GM19035 (cell line): ENCODE measurements around the gene FOXS1.
"Not testable (repeated sequence)": the region's sequence is repeated elsewhere in the genome, so short reads cannot be mapped to it uniquely, and the experiment has no call there.

Experiments
- ATAC-seq: cut with Tn5 transposase; IDR thresholded peaks from one replicate; pipeline ENCODE4 v1.9.1; 2021; ENCODE audit not compliant: unreplicated experiment

FOXS1 gene

DNA sequence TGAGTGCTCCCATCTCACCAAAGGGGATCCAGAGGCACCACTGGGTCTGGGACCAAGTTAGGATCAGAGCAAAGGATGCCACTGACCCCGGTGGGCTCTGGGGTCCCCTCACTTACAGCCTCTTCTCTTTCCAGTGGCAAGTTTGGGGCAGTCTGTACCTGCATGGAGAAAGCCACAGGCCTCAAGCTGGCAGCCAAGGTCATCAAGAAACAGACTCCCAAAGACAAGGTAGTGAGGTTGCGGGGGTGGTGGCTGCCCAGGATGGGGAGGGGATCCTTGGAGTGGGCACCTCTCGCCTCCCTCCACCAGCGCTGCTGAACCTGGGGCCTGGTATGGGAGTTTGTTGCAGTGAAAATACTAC lies 21.3 kb downstream of the FOXS1 start:
- ATAC-seq: no peak

GRCh38 chr20:31823360-31824124 lies 21.9 kb downstream of the FOXS1 start:
- ATAC-seq: no peak

GRCh38 chr20:31822421-31823330 lies 22.7 kb downstream of the FOXS1 start:
- ATAC-seq: peak; percentile 76

DNA sequence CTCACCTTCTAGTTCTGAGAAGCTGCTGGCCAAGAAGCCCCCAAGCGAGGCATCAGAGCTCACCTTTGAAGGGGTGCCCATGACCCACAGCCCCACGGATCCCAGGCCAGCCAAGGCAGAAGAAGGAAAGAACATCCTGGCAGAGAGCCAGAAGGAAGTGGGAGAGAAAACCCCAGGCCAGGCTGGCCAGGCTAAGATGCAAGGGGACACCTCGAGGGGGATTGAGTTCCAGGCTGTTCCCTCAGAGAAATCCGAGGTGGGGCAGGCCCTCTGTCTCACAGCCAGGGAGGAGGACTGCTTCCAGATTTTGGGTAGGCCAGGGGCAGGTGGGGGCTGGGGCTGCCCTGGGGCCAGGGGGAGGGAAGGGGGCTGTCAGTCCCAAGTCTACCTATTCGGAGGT lies 24.0 kb downstream of the FOXS1 start:
- no peak for ATAC-seq

DNA sequence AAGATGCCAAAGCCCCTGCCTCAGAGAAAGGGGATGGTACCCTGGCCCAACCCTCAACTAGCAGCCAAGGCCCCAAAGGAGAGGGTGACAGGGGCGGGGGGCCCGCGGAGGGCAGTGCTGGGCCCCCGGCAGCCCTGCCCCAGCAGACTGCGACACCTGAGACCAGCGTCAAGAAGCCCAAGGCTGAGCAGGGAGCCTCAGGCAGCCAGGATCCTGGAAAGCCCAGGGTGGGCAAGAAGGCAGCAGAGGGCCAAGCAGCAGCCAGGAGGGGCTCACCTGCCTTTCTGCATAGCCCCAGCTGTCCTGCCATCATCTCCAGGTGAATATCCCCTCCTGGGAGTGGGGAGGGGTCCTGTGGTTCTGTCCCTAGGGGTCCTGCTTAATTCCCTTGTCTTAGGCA lies 25.2 kb downstream of the FOXS1 start:
- no peak for ATAC-seq

- ATAC-seq: no peak
These were observed 26.2 kb downstream of the FOXS1 start, which contains the start of gene MYLK2 for GRCh38 chr20:31819083-31819784. TSS of gene MYLK2 (plus strand) at chr20:31819356. CDS start at chr20:31819581, 225 bp downstream.

DNA sequence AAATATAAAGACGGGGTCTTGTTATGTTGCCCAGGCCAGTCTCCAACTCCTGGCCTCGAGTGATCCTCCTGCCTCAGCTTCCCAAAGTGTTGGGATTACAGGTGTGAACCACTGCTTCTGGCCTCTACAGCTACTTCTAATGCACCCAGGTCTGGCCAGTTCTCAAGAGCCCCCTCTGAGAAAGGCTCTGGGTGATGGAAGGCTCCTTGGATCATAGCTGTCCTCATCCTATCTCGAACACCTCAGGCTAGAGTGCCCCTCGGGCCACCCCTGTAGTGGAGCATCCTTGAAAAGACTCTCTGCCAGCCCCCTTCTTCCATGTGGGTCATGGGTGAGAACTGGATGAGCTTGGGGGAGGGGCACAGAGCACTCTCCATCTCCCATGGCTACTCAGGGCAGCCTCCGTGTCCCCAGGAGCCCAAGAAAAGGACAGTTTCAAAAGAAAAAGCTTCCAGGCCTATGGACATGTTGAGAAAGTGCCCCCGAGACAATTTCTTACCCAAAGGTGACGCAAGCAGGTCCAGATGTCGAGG lies 27.0 kb downstream of the FOXS1 start:
- ATAC-seq: no peak

DNA sequence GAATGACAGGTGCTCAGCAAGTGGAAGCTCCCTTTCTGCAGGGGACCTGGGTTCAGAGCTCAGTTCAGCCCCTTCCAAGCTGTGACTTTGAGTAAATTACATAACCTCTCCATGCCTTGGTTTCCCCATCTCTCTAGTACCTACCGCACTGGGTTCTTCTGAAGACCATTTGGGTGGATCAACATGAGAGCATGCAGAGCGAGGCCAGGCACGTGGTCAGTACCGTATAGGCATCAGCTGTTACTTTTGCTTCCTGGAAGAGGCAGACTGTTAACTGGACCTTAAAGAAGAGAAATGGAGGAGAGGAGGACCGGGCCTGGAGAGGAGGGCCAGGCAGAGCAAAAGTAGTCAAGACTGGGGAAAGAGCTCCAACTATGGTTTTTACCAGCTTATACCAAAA lies 27.9 kb downstream of the FOXS1 start:
- no peak for ATAC-seq

DNA sequence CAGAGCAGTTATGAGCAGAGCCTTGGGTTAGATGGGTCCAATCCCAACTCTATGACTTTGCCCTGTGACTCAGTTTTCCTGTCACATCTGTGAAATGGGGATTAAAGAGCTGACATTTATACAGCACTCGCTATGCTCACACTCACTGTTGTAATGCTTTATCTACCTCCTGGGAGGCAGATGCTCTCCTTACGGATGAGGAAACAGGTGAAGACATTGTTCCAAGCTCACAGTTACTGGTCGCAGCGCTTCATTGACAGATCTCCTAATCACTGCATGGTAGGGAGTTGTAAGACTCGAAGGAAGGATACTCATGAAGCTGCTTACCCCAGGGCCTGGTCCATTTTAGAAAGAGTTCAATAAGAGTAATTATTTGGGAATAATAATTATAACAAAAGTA lies 29.2 kb downstream of the FOXS1 start:
- ATAC-seq: no peak

DNA sequence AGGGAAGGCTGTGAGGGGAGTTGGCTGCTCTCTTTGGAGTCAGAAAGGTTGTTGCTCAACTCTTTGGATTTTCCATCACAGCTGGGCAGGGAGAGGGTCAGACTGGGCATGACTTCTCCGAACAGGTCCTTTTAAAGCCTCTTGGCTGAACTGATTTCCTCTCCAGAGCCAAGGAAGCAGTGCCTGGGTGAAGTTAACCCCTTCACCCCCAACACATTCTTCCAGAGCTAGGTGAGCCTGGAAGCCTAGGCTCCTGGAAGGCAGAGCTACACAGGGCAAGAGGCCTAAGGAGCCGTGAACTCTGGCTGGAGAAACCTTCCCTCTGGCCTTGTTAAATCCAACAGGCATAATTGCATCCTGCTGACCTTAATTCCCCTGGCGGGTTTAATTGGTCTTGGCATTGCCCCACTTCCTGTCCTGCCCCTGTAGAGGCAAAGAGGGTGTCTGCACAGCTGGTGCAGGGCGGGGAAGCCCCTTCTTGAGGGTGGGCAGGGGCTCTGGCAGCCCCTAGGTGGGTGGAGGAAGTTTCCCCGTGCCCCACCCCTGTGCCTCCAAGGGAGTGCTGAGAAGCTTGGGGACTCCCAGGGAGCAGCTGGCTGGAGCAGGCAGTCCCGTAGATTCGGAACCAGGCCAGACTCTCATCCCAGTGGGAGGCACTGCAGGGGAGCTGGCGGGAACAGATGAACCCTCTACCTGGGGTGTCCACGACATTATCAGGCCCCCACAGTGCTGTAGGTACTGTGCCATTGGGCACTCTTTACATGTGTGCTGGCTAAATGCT lies 29.8 kb downstream of the FOXS1 start:
- no peak for ATAC-seq

- ATAC-seq: not testable (repeated sequence)
These were observed 31.3 kb downstream of the FOXS1 start for GRCh38 chr20:31814142-31814541.

DNA sequence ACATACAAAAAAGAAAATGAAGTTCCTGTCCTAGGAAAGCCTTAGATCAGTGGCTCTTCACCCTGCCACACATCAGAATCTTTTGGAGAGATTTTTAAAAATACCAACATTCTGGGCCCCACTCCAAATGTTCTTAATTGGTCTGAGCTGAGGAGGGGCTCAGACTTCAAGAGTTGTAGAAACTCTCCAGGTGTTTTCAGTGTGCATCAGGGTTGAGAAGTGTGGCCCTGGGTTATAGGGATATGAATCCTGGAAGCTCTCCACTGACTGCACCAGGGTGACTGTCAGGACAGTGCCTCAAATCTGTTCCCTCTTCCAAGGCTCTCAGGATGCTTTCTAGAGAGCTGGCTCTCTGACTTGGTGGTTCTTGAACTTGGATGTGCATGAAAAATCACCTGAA lies 31.8 kb downstream of the FOXS1 start:
- no peak for ATAC-seq

GRCh38 chr20:31811796-31812728 lies 33.3 kb downstream of the FOXS1 start:
- no peak for ATAC-seq

GRCh38 chr20:31811198-31811597 lies 34.2 kb downstream of the FOXS1 start:
- no peak for ATAC-seq

DNA sequence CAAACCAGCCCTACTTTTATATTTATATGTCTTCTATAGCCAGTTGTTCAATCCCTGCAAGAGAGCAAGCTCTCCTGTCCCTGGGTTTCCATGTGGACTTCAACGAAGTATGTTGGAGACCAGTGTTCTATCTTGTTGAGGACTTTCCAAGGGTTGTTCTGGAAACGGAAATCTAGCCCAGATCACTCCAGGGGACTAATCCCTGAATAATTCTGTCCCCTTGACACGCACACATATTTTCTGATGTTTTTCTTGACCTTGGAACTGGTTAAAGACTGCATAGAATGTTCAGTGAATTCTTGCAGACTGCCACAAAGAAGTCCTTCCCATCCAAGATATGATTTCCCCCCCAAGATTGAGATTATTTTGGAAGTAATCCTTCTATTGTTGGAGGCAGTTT lies 35.7 kb downstream of the FOXS1 start:
- no peak for ATAC-seq

- ATAC-seq: no peak
These were observed 36.9 kb downstream of the FOXS1 start for GRCh38 chr20:31808481-31808880.

DNA sequence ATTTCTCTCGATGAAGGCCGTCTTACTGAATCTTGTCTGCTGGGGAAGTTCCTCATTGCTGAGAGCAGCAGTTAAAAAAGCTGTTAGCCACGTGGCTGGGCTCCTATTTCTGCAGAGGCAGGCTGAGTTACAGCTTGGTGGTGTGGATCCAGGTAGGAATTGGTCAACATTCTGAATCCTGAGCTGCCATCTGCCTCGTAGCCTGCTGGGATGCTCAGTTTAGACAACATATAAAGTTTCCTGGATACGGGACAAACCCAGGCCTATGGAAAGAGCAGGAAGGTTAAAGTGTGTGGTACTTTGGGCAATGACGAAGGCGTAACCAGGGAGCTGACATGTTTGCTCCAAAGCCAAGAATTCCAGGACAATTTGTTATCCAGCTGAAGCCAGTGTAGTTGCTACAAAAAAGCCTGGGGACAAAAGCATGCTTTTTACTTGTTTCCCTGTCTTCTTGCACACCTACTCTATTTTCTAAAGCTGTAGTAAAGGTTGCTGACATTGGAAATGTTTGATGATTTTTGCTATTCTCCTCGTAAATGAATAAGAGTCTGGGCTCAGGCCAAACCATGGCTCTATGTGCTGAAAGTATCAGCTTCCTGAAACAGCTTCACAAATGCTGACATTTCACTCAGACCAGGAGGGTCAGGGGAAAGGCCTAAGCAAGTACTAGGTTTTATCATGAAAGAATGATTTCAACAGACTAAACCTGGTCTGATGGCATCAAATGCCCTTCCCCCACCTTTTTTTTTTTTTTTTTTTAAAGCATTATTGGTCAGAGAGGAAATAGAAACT lies 38.6 kb downstream of the FOXS1 start:
- ATAC-seq: no peak

DNA sequence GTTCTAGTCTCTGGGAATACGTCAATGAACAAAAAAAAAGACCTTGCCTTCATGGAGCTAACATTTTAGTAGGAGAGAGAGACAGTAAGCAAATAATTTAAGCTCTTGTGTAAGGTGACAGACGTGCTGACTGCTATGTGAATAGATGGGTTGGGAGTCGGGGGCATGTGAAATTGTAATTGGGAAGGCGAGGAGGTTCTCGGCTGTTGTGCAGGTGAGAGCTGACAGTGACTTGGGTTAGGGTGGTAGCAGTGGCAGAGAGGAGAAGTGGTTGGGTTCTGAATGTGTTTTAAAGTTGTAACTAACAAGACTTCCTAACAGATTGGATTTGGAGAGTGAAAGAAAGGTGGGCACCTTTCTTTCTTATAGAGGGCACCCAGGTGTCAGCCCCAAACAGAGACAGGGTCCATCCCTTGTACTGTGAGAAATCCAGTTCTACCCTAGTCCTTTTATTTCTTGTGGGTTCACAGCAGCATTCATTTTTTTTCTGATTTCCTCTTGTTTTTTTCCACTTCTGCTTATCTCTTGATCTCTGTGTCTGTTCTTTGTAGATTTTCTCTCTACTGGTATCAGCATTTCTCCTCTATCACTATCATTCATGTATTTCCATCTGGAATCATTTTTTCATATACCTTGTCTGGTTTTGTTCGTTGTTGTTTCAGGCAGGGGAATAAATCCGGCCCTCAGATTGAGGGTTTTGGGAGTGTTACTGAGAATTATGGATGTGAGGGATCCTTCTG lies 41.7 kb downstream of the FOXS1 start:
- no peak for ATAC-seq
